Measurements from ENCODE around the gene MMP14. TPM values are rescaled to one million over a fixed set of nuclear protein-coding genes. Genes with fewer than 3 reads are reported as not detected.

MMP14 gene
- total and polyA plus RNA-seq, 2 of the 8 experiments (the other 6 are each of a cell fraction or from before 2014, with no cell fraction given) = 58.2 to 86.8 TPM

- Histone ChIP-seq H4K91ac (replicated peaks; ENCODE audit: insufficient read length, low read length) (no peak overlapping the region), H3K4me2 (ENCODE audit: insufficient read depth in 1 of 2, low read depth in 2 of 2, low read length in 2 of 2) (peak overlapping the region; percentile 39 to 65), H3K23me2 (ENCODE audit: low read depth, low read length) (no peaks in the 10 kb centered on the region), H4K8ac (ENCODE audit: extremely low read depth, insufficient read depth, low read length) (no peak overlapping the region), H2BK120ac (replicated peaks; ENCODE audit: low read depth, low read length) (no peak overlapping the region), H3K36me3 (ENCODE audit: control insufficient read depth in 2 of 4, insufficient read depth in 4 of 4, low read length in 3 of 4) (peaks cover 5 to 25% (median 13%) of the 10 kb centered on the region in 4 experiments; a peak in 7 of 8 replicates), H3K18ac (ENCODE audit: extremely low read depth, low read length) (no peak overlapping the region), H2AK5ac (ENCODE audit: low read depth, low read length) (no peak overlapping the region), H4K5ac (ENCODE audit: insufficient read length, low read depth, low read length) (no peak overlapping the region), H3K9ac (replicated peaks in 1 of 4; ENCODE audit: extremely low read depth in 1 of 4, low read depth in 3 of 4, low read length in 3 of 4) (peak overlapping the region in 2 of 4 experiments; percentile 75 to 78; a peak in 3 of 7 replicates), H2BK12ac (ENCODE audit: low read depth, low read length) (no peak overlapping the region), H2AFZ (ENCODE audit: low read length) (no peak overlapping the region), H3K56ac (replicated peaks; ENCODE audit: insufficient read length, low read depth, low read length) (no peak overlapping the region), H3K14ac (ENCODE audit: insufficient read length) (no peak overlapping the region), H3K9me3 (ENCODE audit: insufficient read depth in 2 of 2, low read depth in 1 of 2, low read length in 1 of 2) (no peaks in the 10 kb centered on the region), H3K4ac (replicated peaks; ENCODE audit: insufficient read length, low read depth, low read length) (no peak overlapping the region), H2BK20ac (ENCODE audit: low read length) (no peak overlapping the region), H2BK15ac (ENCODE audit: low read length) (no peak overlapping the region), H3K4me3 (ENCODE audit: extremely low read depth in 1 of 4, insufficient read depth in 2 of 4, low read depth in 3 of 4, low read length in 4 of 4) (peak overlapping the region; percentile 86 to 89 (median 88); a peak in 7 of 8 replicates), H2BK5ac (ENCODE audit: low read depth, low read length) (no peak overlapping the region), H3K79me1 (ENCODE audit: low read depth, low read length) (no peaks in the 10 kb centered on the region; the same call in 1 of the 2 replicates), H3K23ac (ENCODE audit: insufficient read length) (no peak overlapping the region), H4K20me1 (replicated peaks in 1 of 2; ENCODE audit: control insufficient read depth in 1 of 2, insufficient read depth in 2 of 2, low read length in 2 of 2) (no peaks in the 10 kb centered on the region), H3K27me3 (replicated peaks in 1 of 4; ENCODE audit: control insufficient read depth in 3 of 4, extremely low read depth in 1 of 4, insufficient read depth in 3 of 4, low read length in 3 of 4) (no peaks in the 10 kb centered on the region), H3K79me2 (ENCODE audit: control insufficient read depth in 1 of 2, insufficient read depth in 2 of 2, low read length in 2 of 2) (peaks cover 0 to 12% of the 10 kb centered on the region in 2 experiments; a peak in 3 of 4 replicates), H3K4me1 (replicated peaks in 1 of 4; ENCODE audit: control insufficient read depth in 3 of 4, insufficient read depth in 4 of 4, low read length in 3 of 4) (peaks cover 0 to 5% (median 0%) of the 10 kb centered on the region in 4 experiments; a peak in 2 of 7 replicates), H3K27ac (ENCODE audit: low read depth, low read length) (no peak overlapping the region)
- no peak for DNase-seq (ENCODE audit: low read depth in 1 of 2, low spot score in 2 of 2)
- CTCF ChIA-PET (ENCODE audit: partially characterized antibody) = interaction anchor here (0.9 to 53.1 kb wide), 5 partner anchors 29 to 260 kb away, joined by 3 to 1562 read pairs (median 3); partner anchors contain the start of genes LRP10, MMP14 and REM2
- FAIRE-seq = no peak
- WGBS, 2 experiments (ENCODE audit: extremely low coverage in 1 of 2, insufficient coverage in 1 of 2, insufficient read length in 1 of 2, insufficient replicate concordance in 2 of 2, low coverage in 1 of 2, low lambda C conversion rate in 2 of 2, missing lambda C conversion rate in 1 of 2) = 35% methylated on average over 3 of the region's 3 CpGs; no CpG with 5 or more reads in 1 of the 2 experiments
- POLR2A ChIA-PET (ENCODE audit: partially characterized antibody) = interaction anchor here (0.7 to 16.3 kb wide), 8 partner anchors 7 to 64 kb away, joined by 3 to 203 read pairs (median 6); partner anchors contain the start of genes LRP10, MMP14 and OXA1L
- TF ChIP-seq FOSL1 (IDR thresholded peaks at IDR 0.05; ENCODE audit: insufficient read depth, low read depth, low read length) (no peak), NRF1 (IDR thresholded peaks at IDR 0.05; ENCODE audit: low read depth, low read length) (no peak), KDM5A (IDR thresholded peaks at IDR 0.05; ENCODE audit: low read length) (no peak), KDM4A (IDR thresholded peaks at IDR 0.05; ENCODE audit: low read depth, low read length, severe bottlenecking) (no peak), GABPA (IDR thresholded peaks at IDR 0.05; ENCODE audit: borderline replicate concordance, insufficient read depth, low read length) (no peak), SAP30 (IDR thresholded peaks at IDR 0.05; ENCODE audit: insufficient read depth, insufficient replicate concordance, low read length) (no peak), CHD2 (IDR thresholded peaks at IDR 0.05; ENCODE audit: low read length) (no peak), ATF3 (IDR thresholded peaks at IDR 0.05; ENCODE audit: insufficient read depth, low read depth, low read length) (no peak), RAD21 (IDR thresholded peaks at IDR 0.05 in 1 of 2, conservative IDR thresholded peaks at IDR 0.05 in 1 of 2; ENCODE audit: low read depth in 2 of 2, low read length in 2 of 2) (no peak), CBX8 (IDR thresholded peaks at IDR 0.05; ENCODE audit: borderline replicate concordance, low read depth, low read length) (no peak), CHD1 (IDR thresholded peaks at IDR 0.05; ENCODE audit: low read depth, low read length) (no peak)
These were observed 5.9 kb upstream of the MMP14 start for GRCh38 chr14:22830443-22831010.

Measured in H1 (cell line).